Measurements from ENCODE around the gene P2RX5.

P2RX5 gene

DNA sequence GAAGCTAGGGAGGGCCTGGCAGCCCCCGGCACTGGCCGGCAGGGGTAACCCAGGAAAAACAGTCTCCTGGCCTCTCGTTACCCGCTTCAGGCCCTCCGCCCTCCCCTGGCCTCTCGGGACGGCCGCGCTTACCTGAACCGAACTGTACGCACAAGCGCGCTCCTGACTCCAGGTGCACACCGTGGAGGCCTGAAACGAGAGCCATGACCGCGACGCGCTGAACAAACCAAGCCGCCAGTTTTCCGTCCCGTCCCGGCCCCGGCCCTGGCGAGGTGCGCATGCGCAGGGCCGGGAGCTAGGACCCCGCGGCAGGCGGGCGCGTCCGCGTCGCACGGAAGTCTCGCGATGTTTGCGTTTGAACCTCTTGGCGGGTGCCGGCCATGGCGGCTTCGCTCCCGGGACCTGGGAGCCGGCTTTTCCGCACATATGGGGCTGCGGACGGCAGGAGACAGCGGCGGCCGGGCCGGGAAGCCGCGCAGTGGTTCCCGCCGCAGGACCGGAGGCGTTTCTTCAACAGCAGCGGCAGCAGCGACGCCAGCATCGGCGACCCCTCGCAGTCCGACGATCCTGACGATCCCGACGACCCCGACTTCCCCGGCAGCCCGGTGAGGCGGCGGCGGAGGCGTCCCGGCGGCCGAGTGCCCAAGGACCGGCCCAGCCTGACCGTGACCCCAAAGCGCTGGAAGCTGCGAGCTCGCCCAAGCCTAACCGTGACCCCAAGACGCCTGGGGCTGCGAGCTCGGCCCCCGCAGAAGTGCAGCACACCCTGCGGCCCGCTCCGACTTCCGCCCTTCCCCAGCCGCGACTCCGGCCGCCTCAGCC lies 27.8 kb upstream of the P2RX5 start, which contains the start of gene HASPIN:
HASPIN (plus strand) TSS at position 348 of the 822 bp plus-strand sequence; CDS start at position 381, 33 bp downstream.
- peak within 1 kb of the TSS; percentile 72 for H3K27ac ChIP-seq
- TF ChIP-seq ZFX (IDR thresholded peaks at IDR 0.05; ENCODE audit: borderline replicate concordance) (no peak), CTCF (IDR thresholded peaks at IDR 0.05) (0 out of 2 replicates have a peak, but pooled peaks have one; percentile 16)

- peak overlapping the region; percentile 72 for H3K27ac ChIP-seq
- TF ChIP-seq ZFX (IDR thresholded peaks at IDR 0.05; ENCODE audit: borderline replicate concordance): no peak
- TF ChIP-seq CTCF (IDR thresholded peaks at IDR 0.05): no peak; the same call in none of the 2 replicates
Measured at GRCh38 chr17:3723188-3723555, 27.2 kb upstream of the P2RX5 start.

- TF ChIP-seq ZFX (IDR thresholded peaks at IDR 0.05; ENCODE audit: borderline replicate concordance) (no peak), CTCF (IDR thresholded peaks at IDR 0.05) (no peak)
- peak overlapping the region; percentile 72 for H3K27ac ChIP-seq
Measured at GRCh38 chr17:3722716-3723115, 26.8 kb upstream of the P2RX5 start.

GRCh38 chr17:3719265-3719664 lies 23.3 kb upstream of the P2RX5 start:
- H3K27ac ChIP-seq: no peak overlapping the region
- no peak for TF ChIP-seq CTCF (IDR thresholded peaks at IDR 0.05)
- TF ChIP-seq ZFX (IDR thresholded peaks at IDR 0.05; ENCODE audit: borderline replicate concordance): no peak

GRCh38 chr17:3718201-3718600 lies 22.2 kb upstream of the P2RX5 start:
- no peak for TF ChIP-seq CTCF (IDR thresholded peaks at IDR 0.05)
- no peak overlapping the region for H3K27ac ChIP-seq

DNA sequence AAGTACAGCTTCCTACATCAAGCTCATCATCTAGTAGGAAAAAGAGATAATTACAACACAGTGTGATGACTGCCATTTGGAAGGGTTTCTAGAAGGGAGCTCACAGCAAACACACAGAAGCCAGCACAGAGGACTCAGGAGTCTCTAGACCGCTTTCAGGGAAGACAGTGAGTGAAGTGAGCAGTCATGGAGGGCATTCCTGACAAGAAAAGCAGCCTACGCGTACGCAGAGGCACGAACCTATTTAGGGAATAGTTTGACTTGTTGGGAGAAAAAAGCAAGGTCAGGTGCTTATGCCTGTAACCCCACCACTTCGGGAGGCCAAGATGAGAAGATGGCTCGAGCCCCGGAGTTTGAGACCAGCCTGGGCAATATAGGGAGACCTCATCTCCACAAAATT lies 19.3 kb upstream of the P2RX5 start:
- TF ChIP-seq CTCF (IDR thresholded peaks at IDR 0.05) (no peak), ZFX (IDR thresholded peaks at IDR 0.05; ENCODE audit: borderline replicate concordance) (no peak)
- no peak overlapping the region for H3K27ac ChIP-seq

DNA sequence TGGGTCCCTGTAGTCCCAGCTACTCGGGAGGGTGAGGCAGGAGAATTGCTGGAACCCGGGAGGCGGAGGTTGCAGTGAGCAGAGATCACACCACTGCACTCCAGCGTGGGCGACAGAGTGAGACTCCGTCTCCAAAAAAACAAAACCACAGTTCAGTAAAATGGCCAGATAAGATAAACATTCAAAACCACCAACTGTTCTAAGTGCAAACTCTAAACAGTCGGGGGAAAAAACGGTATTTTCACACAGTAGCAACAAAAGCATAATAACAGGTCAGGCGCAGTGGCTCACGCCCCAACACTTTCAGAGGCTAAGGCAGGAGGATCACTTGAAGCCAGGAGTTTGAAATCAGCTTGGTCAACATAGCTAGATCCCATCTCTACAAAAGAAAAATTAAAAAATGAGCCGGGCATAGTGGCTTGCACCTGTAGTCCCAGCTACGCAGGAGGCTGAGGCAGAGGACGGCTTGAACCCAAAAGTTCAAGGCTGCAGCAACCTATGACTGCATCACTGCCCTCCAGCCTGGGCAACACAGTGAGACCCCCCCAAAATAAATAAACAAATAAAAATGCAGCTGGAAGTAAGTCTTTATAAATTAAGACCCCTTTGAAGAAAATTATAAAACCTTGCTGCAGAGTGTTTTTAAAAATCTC lies 17.0 kb upstream of the P2RX5 start:
- TF ChIP-seq ZFX (IDR thresholded peaks at IDR 0.05; ENCODE audit: borderline replicate concordance) (no peak), CTCF (IDR thresholded peaks at IDR 0.05) (no peak)
- no peak overlapping the region for H3K27ac ChIP-seq
